HepG2 (cell line): ENCODE results near the gene BTRC. TPM values are rescaled to one million over a fixed set of nuclear protein-coding genes. Genes with fewer than 3 reads are reported as not detected.

Experiments
- ASH2L ChIP-seq: fragments of 300-600, 200-600 bp; sonication (generic); IDR thresholded peaks from 2 replicates; pipeline ENCODE4 v1.7.0; 2017; ENCODE audit warnings: low read depth, mild to moderate bottlenecking, moderate library complexity, mixed read lengths, low read length; ENCODE audit not compliant: insufficient read length
- CENPX ChIP-seq: sonication (generic); formaldehyde crosslinking; IDR thresholded peaks from 2 replicates; pipeline ENCODE4 v1.9.0; 2021; ENCODE audit warnings: mild to moderate bottlenecking, missing genetic modification reagents, moderate library complexity
- HBP1 ChIP-seq: IDR thresholded peaks from 2 replicates; pipeline ENCODE4 v1.6.1; 2016; ENCODE audit warnings: low read depth, control low read depth
- HMGXB4 ChIP-seq, 2 experiments: sonication (generic) in 1 of 2; formaldehyde crosslinking in 1 of 2; IDR thresholded peaks; 2 replicates each; pipeline versions ENCODE4 v1.4.0 to v1.6.1; 2018 to 2020; ENCODE audit warnings: missing genetic modification reagents in 2 of 2, borderline replicate concordance in 1 of 2, low read depth in 1 of 2, mild to moderate bottlenecking in 1 of 2, missing biosample characterization in 1 of 2
- KDM4B ChIP-seq: sonication (generic); formaldehyde crosslinking; IDR thresholded peaks from 2 replicates; pipeline ENCODE4 v1.4.0; 2020; ENCODE audit warnings: missing genetic modification reagents
- KMT2B ChIP-seq: IDR thresholded peaks from 2 replicates; pipeline ENCODE4 v1.6.1; 2016; ENCODE audit warnings: missing genetic modification reagents, missing compliant biosample characterization
- MYPOP ChIP-seq: sonication (generic); formaldehyde crosslinking; IDR thresholded peaks from 2 replicates; pipeline ENCODE4 v1.8.1; 2023; ENCODE audit warnings: mild to moderate bottlenecking, moderate library complexity, missing genetic modification reagents
- ZNF225 ChIP-seq: sonication (generic); formaldehyde crosslinking; IDR thresholded peaks from 2 replicates; pipeline ENCODE4 v1.4.0; 2020; ENCODE audit warnings: mild to moderate bottlenecking, missing genetic modification reagents
- ZNF34 ChIP-seq: sonication (generic); formaldehyde crosslinking; IDR thresholded peaks from 2 replicates; pipeline ENCODE4 v1.4.0; 2020; ENCODE audit warnings: mild to moderate bottlenecking, missing genetic modification reagents, borderline replicate concordance
- ZNF430 ChIP-seq: sonication (generic); formaldehyde crosslinking; IDR thresholded peaks from 2 replicates; pipeline ENCODE4 v1.9.0; 2021; ENCODE audit warnings: mild to moderate bottlenecking, missing genetic modification reagents
- ZNF580 ChIP-seq: IDR thresholded peaks from 2 replicates; pipeline ENCODE4 v1.6.1; 2016; ENCODE audit warnings: low read depth, borderline replicate concordance
- ZNF687 ChIP-seq: sonication (generic); formaldehyde crosslinking; IDR thresholded peaks from 2 replicates; pipeline ENCODE4 v1.5.1; 2020; ENCODE audit warnings: mild to moderate bottlenecking, missing genetic modification reagents, moderate library complexity
- polyA plus RNA-seq, 8 experiments: library from polyadenylated mRNA; depleted of rRNA in 3 of 8; stranded (reverse) in 7 of 8; unstranded in 1 of 8; fragments of >200 nt; fragmentation: Illumina TruSeq in 4 of 8; extraction: Trizol in 4 of 8; gene quantifications; 2 replicates each; pipeline versions ENCODE4 v1.2.1 to v1.2.3, GENCODE V29; 2011 to 2016; ENCODE audit warnings: low read depth in 4 of 8, missing spikeins in 1 of 8, mixed read lengths in 1 of 8; ENCODE audit not compliant: insufficient read depth in 1 of 8
- total RNA-seq, 5 experiments: library from RNA; depleted of rRNA; stranded (reverse); fragments of >200 nt; fragmentation: Illumina TruSeq; extraction: Trizol; gene quantifications; 2 replicates each; pipeline ENCODE4 v1.2.3, GENCODE V29; 2016; ENCODE audit warnings: low read depth in 1 of 5
- TF ChIP-seq, protein P1 (sequence below): sonication (generic); formaldehyde crosslinking; IDR thresholded peaks from 2 replicates; pipeline ENCODE4 v1.5.1; 2020; ENCODE audit warnings: missing genetic modification reagents, mild to moderate bottlenecking, borderline replicate concordance

The BTRC gene
- total and polyA plus RNA-seq, 2 of the 13 experiments (the other 11 are each of a cell fraction or from before 2014, with no cell fraction given): 12.0 to 14.4 TPM

GRCh38 chr10:101569622-101570427 is 215.9 kb downstream of the BTRC start (continued):
- TF ChIP-seq HMGXB4 (CRISPR knock-in tag; IDR thresholded peaks at IDR 0.05; ENCODE audit: borderline replicate concordance in 1 of 2, low read depth in 1 of 2): peak in 1 of 2 experiments; percentile 64; a peak in 1 of 4 replicates
- peak; percentile 23 for TF ChIP-seq ASH2L
- no peak for TF ChIP-seq HBP1 (CRISPR knock-in tag)
- TF ChIP-seq, protein P1, sequence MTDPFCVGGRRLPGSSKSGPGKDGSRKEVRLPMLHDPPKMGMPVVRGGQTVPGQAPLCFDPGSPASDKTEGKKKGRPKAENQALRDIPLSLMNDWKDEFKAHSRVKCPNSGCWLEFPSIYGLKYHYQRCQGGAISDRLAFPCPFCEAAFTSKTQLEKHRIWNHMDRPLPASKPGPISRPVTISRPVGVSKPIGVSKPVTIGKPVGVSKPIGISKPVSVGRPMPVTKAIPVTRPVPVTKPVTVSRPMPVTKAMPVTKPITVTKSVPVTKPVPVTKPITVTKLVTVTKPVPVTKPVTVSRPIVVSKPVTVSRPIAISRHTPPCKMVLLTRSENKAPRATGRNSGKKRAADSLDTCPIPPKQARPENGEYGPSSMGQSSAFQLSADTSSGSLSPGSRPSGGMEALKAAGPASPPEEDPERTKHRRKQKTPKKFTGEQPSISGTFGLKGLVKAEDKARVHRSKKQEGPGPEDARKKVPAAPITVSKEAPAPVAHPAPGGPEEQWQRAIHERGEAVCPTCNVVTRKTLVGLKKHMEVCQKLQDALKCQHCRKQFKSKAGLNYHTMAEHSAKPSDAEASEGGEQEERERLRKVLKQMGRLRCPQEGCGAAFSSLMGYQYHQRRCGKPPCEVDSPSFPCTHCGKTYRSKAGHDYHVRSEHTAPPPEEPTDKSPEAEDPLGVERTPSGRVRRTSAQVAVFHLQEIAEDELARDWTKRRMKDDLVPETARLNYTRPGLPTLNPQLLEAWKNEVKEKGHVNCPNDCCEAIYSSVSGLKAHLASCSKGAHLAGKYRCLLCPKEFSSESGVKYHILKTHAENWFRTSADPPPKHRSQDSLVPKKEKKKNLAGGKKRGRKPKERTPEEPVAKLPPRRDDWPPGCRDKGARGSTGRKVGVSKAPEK (CRISPR knock-in tag): peak; percentile 70; the same call in 1 of the 2 replicates
- no peak for TF ChIP-seq KMT2B (CRISPR knock-in tag)
- TF ChIP-seq ZNF430 (CRISPR knock-in tag): 0 out of 2 replicates have a peak, but pooled peaks have one; percentile 31
- peak; percentile 52; the same call in 1 of the 2 replicates for TF ChIP-seq MYPOP (CRISPR knock-in tag)
- no peak for TF ChIP-seq ZNF34 (CRISPR knock-in tag)
- 0 out of 2 replicates have a peak, but pooled peaks have one; percentile 13 for TF ChIP-seq KDM4B (CRISPR knock-in tag)
- TF ChIP-seq CENPX (CRISPR knock-in tag): no peak
- TF ChIP-seq ZNF225 (CRISPR knock-in tag): no peak
- TF ChIP-seq ZNF687 (CRISPR knock-in tag): peak; percentile 60; the same call in 1 of the 2 replicates
- peak; percentile 23; the same call in 1 of the 2 replicates for TF ChIP-seq ZNF580
